IMR-90 (cell line): ENCODE measurements around the gene SCARB1.

Experiments
- CTCF ChIP-seq: conservative IDR thresholded peaks from 2 replicates; pipeline ENCODE4 v1.5.1; 2012; ENCODE audit warnings: mild to moderate bottlenecking, low read depth, low read length, improper control_type of control experiment
- POLR2A ChIP-seq: IDR thresholded peaks from 2 replicates; pipeline ENCODE4 v1.6.1; 2012; ENCODE audit warnings: mild to moderate bottlenecking, low read depth, low read length
- USF2 ChIP-seq: fragments of 150-350 bp; IDR thresholded peaks from 2 replicates; pipeline ENCODE4 v1.6.1; 2017; ENCODE audit warnings: mild to moderate bottlenecking, antibody characterized with exemption, low read length, low read depth

- no peak for TF ChIP-seq POLR2A
- no peak for TF ChIP-seq CTCF
- no peak for TF ChIP-seq USF2
Observed at GRCh38 chr12:124866195-124866882, 2.7 kb upstream of the SCARB1 start.
